Omental fat pad (tissue), 4 donors: ENCODE results near the gene PNPLA8. TPM values are rescaled to one million over a fixed set of nuclear protein-coding genes. Genes with fewer than 3 reads are reported as not detected.

Experiments used
- ATAC-seq: fragments of 150-250 bp; one replicate; pipeline ENCODE4 v1.9.1; 2016; ENCODE audit warnings: mild to moderate bottlenecking, moderate library complexity; ENCODE audit not compliant: low FRiP score
- DNase-seq: peaks from one replicate; pipeline ENCODE4 v3.0.0-alpha.2; 2019; ENCODE audit warnings: low spot score
- CTCF ChIP-seq, 3 donors: fragments of 450-650 bp; IDR thresholded peaks; one replicate each; pipeline ENCODE4 v1.5.1; 2016 to 2017; ENCODE audit warnings: antibody characterized with exemption in 3 of 3, mild to moderate bottlenecking in 3 of 3, moderate library complexity in 2 of 3
- total RNA-seq, 4 donors: library from RNA; depleted of rRNA; stranded (reverse); fragments of >200 nt; gene quantifications; one replicate each; pipeline ENCODE4 v1.1.0, GENCODE V29; 2016

Gene PNPLA8
- total RNA-seq, 4 donors from 2014 or later: 38.8 to 80.6 (median 60.4) TPM

- DNase-seq: no peak
- TF ChIP-seq CTCF (IDR thresholded peaks at IDR 0.05): no peak
- no peak for ATAC-seq
These were observed 98.2 kb downstream of the PNPLA8 start for GRCh38 chr7:108427766-108428165.

GRCh38 chr7:108425714-108426275, 100.1 kb downstream of the PNPLA8 start:
- TF ChIP-seq CTCF (IDR thresholded peaks at IDR 0.05): no peak
- no peak for ATAC-seq
- DNase-seq: no peak

- no peak for TF ChIP-seq CTCF (IDR thresholded peaks at IDR 0.05)
- ATAC-seq: no peak
- no peak for DNase-seq
These were observed 101.9 kb downstream of the PNPLA8 start for GRCh38 chr7:108424013-108424412.

- no peak for ATAC-seq
- DNase-seq: no peak
- TF ChIP-seq CTCF (IDR thresholded peaks at IDR 0.05): no peak
These were observed 102.6 kb downstream of the PNPLA8 start for GRCh38 chr7:108423089-108423989.

GRCh38 chr7:108421720-108422331, 104.1 kb downstream of the PNPLA8 start:
- TF ChIP-seq CTCF (IDR thresholded peaks at IDR 0.05): no peak
- ATAC-seq: no peak
- DNase-seq: no peak

Other genes starting within 250 kb of the PNPLA8 start
- 1 to 10 TPM; 1.9 to 6.5 (median 4.6) TPM for gene NRCAM, start 69.7 kb downstream of the PNPLA8 start, total RNA-seq
- gene THAP5, start 43.6 kb upstream of the PNPLA8 start, total RNA-seq: 10 to 100 TPM; 12.6 to 24.7 (median 15.7) TPM
- 100 to 1,000 TPM in 1 of 4 donors, 10 to 100 TPM in 3; 28.5 to 136 (median 56.6) TPM for gene DNAJB9, start 43.7 kb upstream of the PNPLA8 start, total RNA-seq